Gastrocnemius medialis (tissue), 4 donors: Measurements from ENCODE around the gene CPVL. TPM values are rescaled to one million over a fixed set of nuclear protein-coding genes. Genes with fewer than 3 reads are reported as not detected.

Experiments used
- ATAC-seq, 2 donors: fragments of 150-250 bp; one replicate each; pipeline ENCODE4 v1.9.1; 2016
- DNase-seq, 2 donors: peaks; one replicate each; pipeline ENCODE4 v3.0.0-alpha.2; 2019
- H3K27ac ChIP-seq, 4 donors: fragments of 200-600 bp; sonication (generic); 1 replicate in 1 of 4; 2 replicates in 3 of 4; pipeline ENCODE4 v1.5.1; 2016 to 2018; ENCODE audit warnings: mild to moderate bottlenecking in 2 of 4, moderate library complexity in 1 of 4
- H3K27me3 ChIP-seq, 3 donors: fragments of 200-600 bp; sonication (generic) in 2 of 3; 1 replicate in 1 of 3; 2 replicates in 2 of 3; pipeline versions ENCODE4 v1.5.1 to v1.6.0; 2016 to 2019; ENCODE audit warnings: mild to moderate bottlenecking in 1 of 3, moderate library complexity in 1 of 3
- H3K36me3 ChIP-seq, 2 donors: fragments of 200-600 bp; sonication (generic) in 1 of 2; one replicate each; pipeline ENCODE4 v1.5.1; 2017 to 2018
- H3K4me1 ChIP-seq, 2 donors: fragments of 200-600 bp; sonication (generic) in 1 of 2; one replicate each; pipeline ENCODE4 v1.5.1; 2016 to 2017; ENCODE audit warnings: mild to moderate bottlenecking in 2 of 2
- H3K4me3 ChIP-seq, 4 donors: fragments of 200-600 bp; sonication (generic) in 3 of 4; 1 replicate in 1 of 4; 2 replicates in 3 of 4; pipeline ENCODE4 v1.5.1; 2016 to 2019; ENCODE audit warnings: mild to moderate bottlenecking in 2 of 4
- H3K9me3 ChIP-seq, 3 donors: fragments of 200-600 bp; sonication (generic) in 2 of 3; 1 replicate in 1 of 3; 2 replicates in 2 of 3; pipeline ENCODE4 v1.5.1; 2016 to 2019
- POLR2A ChIP-seq, 2 donors: fragments of 450-650 bp; IDR thresholded peaks; one replicate each; pipeline ENCODE4 v1.6.1; 2017; ENCODE audit warnings: antibody characterized with exemption in 2 of 2, mild to moderate bottlenecking in 2 of 2, moderate library complexity in 2 of 2
- in situ Hi-C, 4 donors: fragments of 200-750 bp; cut with MboI; loops; one replicate each; pipeline versions ENCODE4 v1.15.0 to v1.8.0; 2017; ENCODE audit warnings: low sequenced_read_pairs in 4 of 4
- intact Hi-C: fragments of 100-400 bp; cut with DNase I; formaldehyde crosslinking; loops from one replicate; pipeline ENCODE4 v1.15.1; 2023; ENCODE audit warnings: low total_unique reads
- total RNA-seq, 4 donors: library from RNA; depleted of rRNA; stranded (reverse); fragments of >200 nt; gene quantifications; one replicate each; pipeline versions ENCODE4 v1.1.0 to v1.2.3, GENCODE V29; 2016
- TF ChIP-seq, protein P1 (sequence below), 5 experiments: fragments of 450-650 bp in 3 of 5; fragments of 200-600 bp in 2 of 5; sonication (generic) in 2 of 5; IDR thresholded peaks in 4 of 5; conservative IDR thresholded peaks in 1 of 5; 1 replicate in 4 of 5; 2 replicates in 1 of 5; pipeline ENCODE4 v1.5.1; 2016 to 2019; ENCODE audit warnings: antibody characterized with exemption in 5 of 5, mild to moderate bottlenecking in 3 of 5, moderate library complexity in 3 of 5

CPVL gene
- total RNA-seq, 4 donors from 2014 or later, result 5.6 to 11.8 (median 6.2) TPM

DNA sequence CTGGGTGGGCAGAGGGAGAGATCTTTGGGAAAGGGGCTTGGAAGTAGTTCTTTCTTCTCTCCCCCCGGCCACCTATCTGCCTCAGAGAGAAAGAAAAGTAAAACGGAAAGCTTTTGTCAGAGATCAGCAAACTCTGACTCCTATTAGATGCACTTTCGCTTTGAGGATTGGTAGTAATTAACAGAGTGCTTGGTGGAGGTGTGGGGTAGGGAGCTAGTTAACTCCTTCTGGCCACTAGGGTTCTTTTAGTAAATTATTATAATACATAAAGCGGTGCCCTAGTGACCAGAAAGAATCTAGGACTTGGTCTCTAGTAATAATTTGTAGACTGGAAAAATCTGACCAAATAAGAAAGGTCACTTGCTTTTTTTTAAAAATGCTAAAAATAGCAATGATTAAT is 54.6 kb downstream of the CPVL start:
- no peak for TF ChIP-seq POLR2A (IDR thresholded peaks at IDR 0.05)
- TF ChIP-seq, protein P1, sequence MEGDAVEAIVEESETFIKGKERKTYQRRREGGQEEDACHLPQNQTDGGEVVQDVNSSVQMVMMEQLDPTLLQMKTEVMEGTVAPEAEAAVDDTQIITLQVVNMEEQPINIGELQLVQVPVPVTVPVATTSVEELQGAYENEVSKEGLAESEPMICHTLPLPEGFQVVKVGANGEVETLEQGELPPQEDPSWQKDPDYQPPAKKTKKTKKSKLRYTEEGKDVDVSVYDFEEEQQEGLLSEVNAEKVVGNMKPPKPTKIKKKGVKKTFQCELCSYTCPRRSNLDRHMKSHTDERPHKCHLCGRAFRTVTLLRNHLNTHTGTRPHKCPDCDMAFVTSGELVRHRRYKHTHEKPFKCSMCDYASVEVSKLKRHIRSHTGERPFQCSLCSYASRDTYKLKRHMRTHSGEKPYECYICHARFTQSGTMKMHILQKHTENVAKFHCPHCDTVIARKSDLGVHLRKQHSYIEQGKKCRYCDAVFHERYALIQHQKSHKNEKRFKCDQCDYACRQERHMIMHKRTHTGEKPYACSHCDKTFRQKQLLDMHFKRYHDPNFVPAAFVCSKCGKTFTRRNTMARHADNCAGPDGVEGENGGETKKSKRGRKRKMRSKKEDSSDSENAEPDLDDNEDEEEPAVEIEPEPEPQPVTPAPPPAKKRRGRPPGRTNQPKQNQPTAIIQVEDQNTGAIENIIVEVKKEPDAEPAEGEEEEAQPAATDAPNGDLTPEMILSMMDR (IDR thresholded peaks at IDR 0.05 in 4 of 5, conservative IDR thresholded peaks at IDR 0.05 in 1 of 5), result no peak
- in situ Hi-C loops, result no loop called here
- no peak for DNase-seq
- Histone ChIP-seq H3K36me3 (no peaks in the 10 kb centered on the region), H3K27me3 (no peaks in the 10 kb centered on the region), H3K9me3 (no peaks in the 10 kb centered on the region), H3K4me1 (peaks cover 22 to 26% of the 10 kb centered on the region in 2 donors), H3K27ac (peak overlapping the region in 3 of 4 donors; percentile 11 to 47 (median 40)), H3K4me3 (peak overlapping the region; percentile 26 to 44 (median 40))
- intact Hi-C loops, result no loop called here
- ATAC-seq, result no peak

DNA sequence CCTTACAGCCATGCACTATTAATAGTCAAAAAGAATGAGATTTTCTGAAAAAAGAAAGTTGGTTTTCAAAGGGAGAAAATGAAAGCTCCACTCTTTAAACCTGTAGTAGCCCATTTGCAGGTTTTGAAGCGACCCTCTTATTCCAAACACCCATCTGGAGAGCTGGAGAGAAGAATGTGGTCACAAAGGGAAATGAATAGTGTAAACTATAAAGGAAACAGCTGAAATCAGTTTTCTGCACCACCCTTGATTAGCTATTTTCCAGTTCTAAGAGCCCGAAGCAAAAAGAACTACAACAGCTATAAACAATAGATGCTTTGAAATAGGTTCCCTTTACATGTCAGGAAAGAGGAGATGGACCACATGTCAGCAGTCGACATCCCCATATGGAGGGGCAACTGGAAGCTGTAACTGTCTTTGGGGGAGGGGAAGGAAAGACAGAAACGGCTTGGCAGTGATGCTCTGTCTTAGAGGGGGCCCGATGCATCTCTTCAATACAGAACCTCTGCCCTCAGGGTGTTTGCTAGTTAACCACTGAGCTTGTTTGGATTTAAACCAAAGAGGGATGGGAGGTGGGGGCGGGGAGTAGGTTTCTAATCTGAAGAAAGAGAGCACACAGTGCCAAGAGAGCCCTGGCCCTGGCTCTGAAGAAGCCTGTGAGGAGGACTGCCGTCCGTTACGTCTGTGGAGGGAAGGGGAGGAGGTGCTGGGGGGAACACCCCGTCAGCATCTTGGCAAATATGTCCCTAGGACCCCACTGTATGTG is 55.3 kb downstream of the CPVL start:
- H3K4me1 ChIP-seq, result peaks cover 29 to 30% of the 10 kb centered on the region in 2 donors
- intact Hi-C loops (no loop called here), in situ Hi-C loops (no loop called here)
- no peaks in the 10 kb centered on the region for H3K27me3 ChIP-seq
- H3K27ac ChIP-seq, result peak overlapping the region in 3 of 4 donors; percentile 11 to 47 (median 40)
- no peaks in the 10 kb centered on the region for H3K9me3 ChIP-seq
- ATAC-seq (no peak), DNase-seq (no peak)
- H3K4me3 ChIP-seq, result peak overlapping the region; percentile 26 to 44 (median 40)
- no peaks in the 10 kb centered on the region for H3K36me3 ChIP-seq
- no peak for TF ChIP-seq POLR2A (IDR thresholded peaks at IDR 0.05)
- TF ChIP-seq, protein P1 (IDR thresholded peaks at IDR 0.05 in 4 of 5, conservative IDR thresholded peaks at IDR 0.05 in 1 of 5), result no peak

DNA sequence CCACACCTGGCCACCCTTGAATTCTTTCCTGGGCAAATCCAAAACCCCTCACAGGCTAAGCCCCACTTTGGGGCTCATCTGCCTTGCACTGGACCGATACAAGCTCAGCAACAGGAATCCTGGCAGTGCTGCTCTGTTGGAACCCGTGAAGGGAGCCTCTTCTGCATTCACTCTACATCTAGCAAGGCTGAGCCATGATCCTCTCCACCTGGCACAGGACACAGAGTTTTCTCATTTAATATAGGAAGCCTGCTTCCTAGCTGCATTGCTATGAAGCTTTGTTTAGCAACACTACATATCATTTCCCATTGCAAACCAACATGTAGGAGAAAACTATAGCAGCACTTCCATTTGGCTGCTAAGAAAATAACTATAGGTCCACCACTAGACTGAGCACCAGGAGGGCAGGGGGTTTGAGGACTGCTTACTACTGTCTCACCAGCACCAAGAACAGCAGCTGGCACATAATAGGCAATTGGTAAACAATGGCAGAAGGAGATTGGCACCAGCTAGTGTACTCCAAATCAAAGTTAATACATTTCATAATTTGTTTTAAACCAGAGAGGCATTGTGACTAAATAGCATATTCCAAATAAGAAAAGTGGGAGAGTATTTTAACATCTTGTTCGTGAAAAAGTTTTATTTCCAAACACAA is 56.1 kb downstream of the CPVL start:
- TF ChIP-seq POLR2A (IDR thresholded peaks at IDR 0.05), result no peak
- TF ChIP-seq, protein P1 (IDR thresholded peaks at IDR 0.05 in 4 of 5, conservative IDR thresholded peaks at IDR 0.05 in 1 of 5), result no peak
- H3K27me3 ChIP-seq, result no peaks in the 10 kb centered on the region
- peaks cover 29 to 30% of the 10 kb centered on the region in 2 donors for H3K4me1 ChIP-seq
- intact Hi-C loops, result no loop called here
- in situ Hi-C loops, result no loop called here
- peak overlapping the region in 1 of 4 donors; percentile 40 for H3K4me3 ChIP-seq
- DNase-seq, result no peak
- no peak for ATAC-seq
- H3K9me3 ChIP-seq, result no peaks in the 10 kb centered on the region
- no peaks in the 10 kb centered on the region for H3K36me3 ChIP-seq
- peak overlapping the region in 1 of 4 donors; percentile 47 for H3K27ac ChIP-seq

DNA sequence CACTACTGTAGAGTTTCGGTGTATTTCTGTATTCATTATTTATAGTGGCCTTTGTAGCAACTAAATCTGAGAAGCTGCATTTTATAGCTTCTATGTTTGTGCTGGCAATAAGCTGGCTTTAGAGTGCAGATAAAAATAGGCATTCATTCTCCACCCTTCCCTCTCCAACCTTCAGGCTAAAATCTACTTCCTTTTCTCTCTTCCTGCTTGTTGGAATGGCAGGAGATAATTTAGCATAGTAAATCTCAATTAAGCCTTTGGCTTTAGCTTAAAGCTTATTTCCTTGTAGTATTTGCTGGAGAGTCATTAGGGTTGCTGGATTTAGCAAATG is 58.5 kb downstream of the CPVL start:
- Histone ChIP-seq H3K9me3 (no peaks in the 10 kb centered on the region), H3K27ac (peak overlapping the region in 3 of 4 donors; percentile 24 to 42 (median 28)), H3K4me3 (no peak overlapping the region), H3K36me3 (no peaks in the 10 kb centered on the region), H3K27me3 (no peaks in the 10 kb centered on the region), H3K4me1 (peaks cover 29 to 30% of the 10 kb centered on the region in 2 donors)
- no peak for DNase-seq
- in situ Hi-C loops (no loop called here), intact Hi-C loops (no loop called here)
- no peak for ATAC-seq
- TF ChIP-seq, protein P1 (IDR thresholded peaks at IDR 0.05 in 4 of 5, conservative IDR thresholded peaks at IDR 0.05 in 1 of 5), result no peak
- no peak for TF ChIP-seq POLR2A (IDR thresholded peaks at IDR 0.05)
